Uterus (tissue), 2 donors: ENCODE results near the gene SPTLC3.

Experiments
- POLR2A ChIP-seq, 2 donors: fragments of 450-650 bp; IDR thresholded peaks; one replicate each; pipeline ENCODE4 v1.6.1; 2016; ENCODE audit warnings: antibody characterized with exemption in 2 of 2, mild to moderate bottlenecking in 1 of 2, moderate library complexity in 1 of 2
- TF ChIP-seq, protein P1 (sequence below), 4 experiments: fragments of 200-600 bp in 2 of 4; fragments of 450-650 bp in 2 of 4; sonication (generic) in 2 of 4; IDR thresholded peaks; one replicate each; pipeline ENCODE4 v1.5.1; 2016 to 2019; ENCODE audit warnings: antibody characterized with exemption in 4 of 4, mild to moderate bottlenecking in 2 of 4, moderate library complexity in 1 of 4

DNA sequence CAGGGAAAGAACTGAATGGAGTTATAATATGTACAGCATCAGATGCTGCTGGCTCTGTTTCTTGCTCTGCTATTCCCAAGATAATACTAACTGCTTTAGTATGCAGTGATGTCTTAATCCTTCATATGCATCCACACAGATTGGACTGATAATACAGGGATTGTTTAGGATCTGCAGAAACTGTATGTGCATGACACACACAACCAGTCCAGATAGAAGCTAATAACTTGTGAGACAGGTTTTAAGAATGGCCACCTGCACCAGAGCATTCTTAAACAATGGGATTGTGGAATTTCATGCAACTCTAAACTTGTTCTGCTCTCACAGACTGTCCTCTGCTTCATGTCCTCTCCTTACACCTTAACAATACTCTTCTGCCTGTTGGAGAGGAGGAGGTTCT lies 90.9 kb downstream of the SPTLC3 start:
- TF ChIP-seq, protein P1, sequence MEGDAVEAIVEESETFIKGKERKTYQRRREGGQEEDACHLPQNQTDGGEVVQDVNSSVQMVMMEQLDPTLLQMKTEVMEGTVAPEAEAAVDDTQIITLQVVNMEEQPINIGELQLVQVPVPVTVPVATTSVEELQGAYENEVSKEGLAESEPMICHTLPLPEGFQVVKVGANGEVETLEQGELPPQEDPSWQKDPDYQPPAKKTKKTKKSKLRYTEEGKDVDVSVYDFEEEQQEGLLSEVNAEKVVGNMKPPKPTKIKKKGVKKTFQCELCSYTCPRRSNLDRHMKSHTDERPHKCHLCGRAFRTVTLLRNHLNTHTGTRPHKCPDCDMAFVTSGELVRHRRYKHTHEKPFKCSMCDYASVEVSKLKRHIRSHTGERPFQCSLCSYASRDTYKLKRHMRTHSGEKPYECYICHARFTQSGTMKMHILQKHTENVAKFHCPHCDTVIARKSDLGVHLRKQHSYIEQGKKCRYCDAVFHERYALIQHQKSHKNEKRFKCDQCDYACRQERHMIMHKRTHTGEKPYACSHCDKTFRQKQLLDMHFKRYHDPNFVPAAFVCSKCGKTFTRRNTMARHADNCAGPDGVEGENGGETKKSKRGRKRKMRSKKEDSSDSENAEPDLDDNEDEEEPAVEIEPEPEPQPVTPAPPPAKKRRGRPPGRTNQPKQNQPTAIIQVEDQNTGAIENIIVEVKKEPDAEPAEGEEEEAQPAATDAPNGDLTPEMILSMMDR (IDR thresholded peaks at IDR 0.05) = no peak
- TF ChIP-seq POLR2A (IDR thresholded peaks at IDR 0.05) = no peak
